GM12891 (cell line): ENCODE measurements around the gene ARHGEF40.

Experiments used
- POLR2A ChIP-seq: IDR thresholded peaks from 2 replicates; pipeline ENCODE4 v1.6.1; 2011; ENCODE audit warnings: low read depth, low read length, control low read depth
- POLR2AphosphoS5 ChIP-seq: IDR thresholded peaks from 2 replicates; pipeline ENCODE4 v1.6.1; 2011; ENCODE audit warnings: low read depth, low read length, control low read depth
- SPI1 ChIP-seq: IDR thresholded peaks from 2 replicates; pipeline ENCODE4 v1.6.1; 2011; ENCODE audit warnings: low read depth, low read length, control low read depth

DNA sequence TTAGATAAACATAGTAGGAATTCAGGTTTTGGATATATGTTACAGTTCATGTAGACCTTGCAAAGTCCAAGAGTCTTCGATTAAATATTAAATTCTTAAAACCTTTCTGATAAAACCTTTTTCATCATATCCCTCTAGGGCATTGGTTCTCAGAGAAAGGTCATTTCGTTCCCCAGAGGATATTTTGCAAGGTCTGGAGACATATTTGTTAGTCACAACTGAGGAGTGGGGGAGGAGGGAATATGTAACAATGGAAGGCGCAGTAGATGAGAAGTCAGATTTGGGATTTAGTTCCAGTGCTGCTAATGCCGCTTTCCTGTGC is 36.0 kb downstream of the ARHGEF40 start:
- TF ChIP-seq POLR2AphosphoS5 = no peak
- TF ChIP-seq POLR2A = no peak
- TF ChIP-seq SPI1 = no peak
